Measurements from ENCODE around the gene LPCAT3.
A peak's percentile ranks its signal among the peaks of the same experiment; 100 is the strongest.
"Not testable (repeated sequence)": the region's sequence is repeated elsewhere in the genome, so short reads cannot be mapped to it uniquely, and the experiment has no call there.

Gene LPCAT3

GRCh38 chr12:7018350-7019042 lies at the start of gene LPCAT3:
TSS of gene LPCAT3 (minus strand) at chr12:7018476. CDS start at chr12:7018424, 52 bp downstream.
- peak; percentile 92 to 95 (median 93) for DNase-seq (ENCODE audit: low read depth in 3 of 3)

- no peak for DNase-seq (ENCODE audit: low read depth in 3 of 3)
Observed at GRCh38 chr12:7067096-7067495, 48.8 kb upstream of the LPCAT3 start.

- DNase-seq (ENCODE audit: low read depth in 3 of 3) = no peak
Observed at GRCh38 chr12:7066596-7066995, 48.3 kb upstream of the LPCAT3 start.

- DNase-seq (ENCODE audit: low read depth in 3 of 3) = no peak
Observed at GRCh38 chr12:7065073-7065623, 46.9 kb upstream of the LPCAT3 start.

GRCh38 chr12:7064516-7064915 lies 46.2 kb upstream of the LPCAT3 start:
- no peak for DNase-seq (ENCODE audit: low read depth in 3 of 3)

GRCh38 chr12:7061596-7061995 lies 43.3 kb upstream of the LPCAT3 start:
- no peak for DNase-seq (ENCODE audit: low read depth in 3 of 3)

GRCh38 chr12:7061138-7061537 lies 42.9 kb upstream of the LPCAT3 start:
- no peak for DNase-seq (ENCODE audit: low read depth in 3 of 3)

GRCh38 chr12:7060353-7060954 lies 42.2 kb upstream of the LPCAT3 start, which contains the start of gene C1S:
TSS of gene C1S (plus strand) at chr12:7060718. CDS start at chr12:7061913, 1,195 bp downstream.
- DNase-seq (ENCODE audit: low read depth in 3 of 3) = no peak

- DNase-seq (ENCODE audit: low read depth in 3 of 3) = no peak
Observed at GRCh38 chr12:7059780-7060179, 41.5 kb upstream of the LPCAT3 start.

GRCh38 chr12:7058850-7059395 lies 40.6 kb upstream of the LPCAT3 start:
- no peak for DNase-seq (ENCODE audit: low read depth in 3 of 3)

- DNase-seq (ENCODE audit: low read depth in 3 of 3) = no peak
Observed at GRCh38 chr12:7058163-7058845, 40.0 kb upstream of the LPCAT3 start.

GRCh38 chr12:7055736-7056135 lies 37.5 kb upstream of the LPCAT3 start:
- DNase-seq (ENCODE audit: low read depth in 3 of 3) = not testable (repeated sequence)

GRCh38 chr12:7054925-7055324 lies 36.6 kb upstream of the LPCAT3 start:
- DNase-seq (ENCODE audit: low read depth in 3 of 3) = no peak

GRCh38 chr12:7049973-7050372 lies 31.7 kb upstream of the LPCAT3 start:
- DNase-seq (ENCODE audit: low read depth in 3 of 3) = not testable (repeated sequence)

- DNase-seq (ENCODE audit: low read depth in 3 of 3) = not testable (repeated sequence)
Observed at GRCh38 chr12:7049445-7049951, 31.2 kb upstream of the LPCAT3 start.

- DNase-seq (ENCODE audit: low read depth in 3 of 3) = no peak
Observed at GRCh38 chr12:7047306-7047705, 29.0 kb upstream of the LPCAT3 start.

- DNase-seq (ENCODE audit: low read depth in 3 of 3) = no peak
Observed at GRCh38 chr12:7046383-7047105, 28.3 kb upstream of the LPCAT3 start.

GRCh38 chr12:7045913-7046312 lies 27.6 kb upstream of the LPCAT3 start:
- DNase-seq (ENCODE audit: low read depth in 3 of 3) = no peak

- no peak for DNase-seq (ENCODE audit: low read depth in 3 of 3)
Observed at GRCh38 chr12:7042842-7043241, 24.6 kb upstream of the LPCAT3 start.

GRCh38 chr12:7039403-7039802 lies 21.1 kb upstream of the LPCAT3 start:
- no peak for DNase-seq (ENCODE audit: low read depth in 3 of 3)

GRCh38 chr12:7038591-7038990 lies 20.3 kb upstream of the LPCAT3 start:
- no peak for DNase-seq (ENCODE audit: low read depth in 3 of 3)
